ENCODE measurements around the gene RIPK4.
"Not testable (repeated sequence)": the region's sequence is repeated elsewhere in the genome, so short reads cannot be mapped to it uniquely, and the experiment has no call there.

Gene RIPK4

DNA sequence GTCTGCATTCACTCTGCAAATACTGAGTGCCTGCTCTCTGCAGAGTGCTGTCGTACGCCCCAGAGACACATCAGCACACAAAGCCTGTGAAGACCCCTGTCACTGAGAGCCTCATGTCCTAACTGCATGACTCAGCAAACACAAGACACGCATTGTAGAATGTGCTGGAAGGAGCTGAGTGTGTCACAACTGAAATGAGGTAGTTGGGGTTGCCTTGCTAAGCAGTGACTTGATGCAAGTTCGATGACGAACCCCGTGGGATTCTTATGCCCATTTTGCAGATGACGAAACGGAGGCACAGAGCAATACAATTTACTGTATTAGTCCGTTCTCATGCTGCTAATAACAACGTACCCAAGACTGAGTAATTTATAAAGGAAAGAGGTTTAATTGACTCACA lies 65.1 kb downstream of the RIPK4 start:
- in situ Hi-C loops (cut with MboI; ENCODE audit: low sequenced_read_pairs), result no loop called here

DNA sequence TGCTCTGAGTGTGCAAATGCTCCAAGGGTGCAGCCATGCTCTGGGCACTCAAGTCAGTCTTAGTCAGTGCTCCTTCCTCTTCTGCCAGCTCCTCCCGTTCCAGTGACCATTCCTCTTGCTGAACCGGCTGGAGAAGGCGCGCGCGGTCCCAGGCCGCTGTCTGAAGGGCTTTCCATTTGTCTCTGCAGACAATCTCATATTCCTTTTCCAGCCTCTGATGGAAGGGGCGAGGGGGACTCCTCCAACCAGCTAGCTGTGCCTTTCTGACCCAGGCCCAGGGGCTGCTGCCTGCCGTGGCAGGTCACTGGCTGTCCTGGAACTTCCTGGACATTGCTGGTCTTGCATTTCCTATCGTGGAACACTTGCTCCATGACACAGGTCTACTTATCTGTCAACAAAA lies 67.5 kb downstream of the RIPK4 start:
- in situ Hi-C loops (cut with MboI; ENCODE audit: low sequenced_read_pairs), result no loop called here

GRCh38 chr21:41698071-41698470 lies 68.8 kb downstream of the RIPK4 start:
- in situ Hi-C loops (cut with MboI; ENCODE audit: low sequenced_read_pairs), result no loop called here

- in situ Hi-C loops (cut with MboI; ENCODE audit: low sequenced_read_pairs), result no loop called here
Measured at GRCh38 chr21:41695513-41695912, 71.3 kb downstream of the RIPK4 start.

GRCh38 chr21:41694042-41694441 lies 72.8 kb downstream of the RIPK4 start:
- in situ Hi-C loops (cut with MboI; ENCODE audit: low sequenced_read_pairs), result not testable (repeated sequence)

GRCh38 chr21:41692185-41692565 lies 74.7 kb downstream of the RIPK4 start:
- in situ Hi-C loops (cut with MboI; ENCODE audit: low sequenced_read_pairs), result no loop called here

DNA sequence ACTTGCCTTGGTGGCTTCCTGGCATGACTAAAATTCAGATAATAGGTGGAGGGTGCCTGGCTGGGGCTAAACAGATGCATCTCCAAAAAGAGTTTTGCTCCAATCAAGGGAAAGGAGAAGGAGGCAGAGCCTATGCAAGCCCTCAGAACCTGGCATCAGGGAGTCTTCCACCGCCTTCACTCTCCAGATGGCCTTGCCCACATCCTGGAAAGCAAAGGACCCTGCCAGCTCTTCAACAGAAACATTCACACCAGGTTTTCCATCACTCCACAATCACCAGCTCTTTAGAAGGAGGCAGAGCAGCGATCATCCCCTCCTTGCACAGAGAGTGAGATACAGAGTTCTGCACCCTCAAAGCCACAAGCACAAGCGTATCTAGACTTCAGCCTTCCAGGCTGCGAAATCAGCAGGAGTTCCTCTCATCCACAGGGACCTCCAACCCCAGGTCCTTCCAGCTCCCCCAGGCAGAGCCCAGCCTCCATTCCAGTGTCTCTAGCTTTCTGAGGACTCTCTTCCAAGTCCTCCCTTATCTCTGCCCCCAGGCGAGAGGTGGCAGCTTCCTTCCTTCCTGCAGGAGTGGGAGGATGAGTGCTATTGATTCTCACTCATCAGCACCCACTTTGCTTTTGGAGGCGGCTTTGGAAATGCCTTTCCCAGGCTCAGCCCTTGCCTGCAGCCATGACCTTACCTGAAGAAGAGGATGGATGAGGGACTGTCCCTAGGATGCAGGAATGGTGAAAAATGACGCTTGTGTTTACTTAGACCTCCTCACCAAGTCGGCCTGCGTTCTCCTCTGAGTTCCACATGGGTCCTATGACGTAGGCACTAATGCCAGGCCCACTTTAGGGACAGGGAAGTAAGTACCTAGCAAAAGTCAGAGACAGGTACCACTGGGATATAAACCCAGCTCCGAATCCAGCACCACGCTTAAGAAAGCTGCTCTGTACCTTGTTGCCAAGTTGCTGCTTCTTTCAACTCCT lies 75.4 kb downstream of the RIPK4 start:
- in situ Hi-C loops (cut with MboI; ENCODE audit: low sequenced_read_pairs), result no loop called here
